HEK293 (cell line): ENCODE measurements around the gene CATSPERD.

Experiments used
- GLI4 ChIP-seq: fragments of 450-650 bp; formaldehyde crosslinking; IDR thresholded peaks from 2 replicates; pipeline ENCODE4 v1.5.1; 2016; ENCODE audit warnings: missing biosample characterization, missing genetic modification characterization
- HOXD13 ChIP-seq: sonication (generic); formaldehyde crosslinking; IDR thresholded peaks from 2 replicates; pipeline ENCODE4 v1.8.0; 2022; ENCODE audit warnings: missing genetic modification reagents, borderline replicate concordance
- KLF1 ChIP-seq: fragments of 450-650 bp; formaldehyde crosslinking; IDR thresholded peaks from 2 replicates; pipeline ENCODE4 v1.5.1; 2016; ENCODE audit warnings: missing biosample characterization, missing genetic modification characterization
- KLF16 ChIP-seq: fragments of 450-650 bp; formaldehyde crosslinking; IDR thresholded peaks from 2 replicates; pipeline ENCODE4 v1.5.1; 2017; ENCODE audit warnings: missing biosample characterization, missing genetic modification characterization
- SP2 ChIP-seq: fragments of 450-650 bp; formaldehyde crosslinking; IDR thresholded peaks from 2 replicates; pipeline ENCODE4 v1.5.1; 2016; ENCODE audit warnings: missing biosample characterization, missing genetic modification characterization
- SP3 ChIP-seq: fragments of 450-650 bp; formaldehyde crosslinking; IDR thresholded peaks from 2 replicates; pipeline ENCODE4 v1.5.1; 2016; ENCODE audit warnings: missing biosample characterization, missing genetic modification characterization
- YY1 ChIP-seq: fragments of 450-650 bp; formaldehyde crosslinking; IDR thresholded peaks from 2 replicates; pipeline ENCODE4 v1.5.1; 2018; ENCODE audit warnings: missing biosample characterization, missing genetic modification characterization
- ZBTB17 ChIP-seq: fragments of 450-650 bp; formaldehyde crosslinking; IDR thresholded peaks from 2 replicates; pipeline ENCODE4 v1.5.1; 2016; ENCODE audit warnings: missing biosample characterization, missing genetic modification characterization
- ZBTB7A ChIP-seq: fragments of 450-650 bp; formaldehyde crosslinking; IDR thresholded peaks from 2 replicates; pipeline ENCODE4 v1.5.1; 2016; ENCODE audit warnings: low read depth, missing biosample characterization, missing genetic modification characterization
- ZFP41 ChIP-seq: fragments of 450-650 bp; formaldehyde crosslinking; IDR thresholded peaks from 2 replicates; pipeline ENCODE4 v1.5.1; 2016; ENCODE audit warnings: missing biosample characterization, missing genetic modification characterization, borderline replicate concordance
- ZFP69B ChIP-seq: fragments of 450-650 bp; formaldehyde crosslinking; IDR thresholded peaks from 2 replicates; pipeline ENCODE4 v1.5.1; 2016; ENCODE audit warnings: missing biosample characterization, missing genetic modification characterization
- ZIC2 ChIP-seq: fragments of 450-650 bp; formaldehyde crosslinking; IDR thresholded peaks from 2 replicates; pipeline ENCODE4 v1.5.1; 2016; ENCODE audit warnings: missing biosample characterization, missing genetic modification characterization
- ZNF10 ChIP-seq: fragments of 450-650 bp; formaldehyde crosslinking; IDR thresholded peaks from 2 replicates; pipeline ENCODE4 v1.5.1; 2017; ENCODE audit warnings: missing biosample characterization, missing genetic modification characterization
- ZNF133 ChIP-seq: fragments of 450-650 bp; formaldehyde crosslinking; IDR thresholded peaks from 2 replicates; pipeline ENCODE4 v1.5.1; 2016; ENCODE audit warnings: missing biosample characterization, missing genetic modification characterization
- ZNF157 ChIP-seq: fragments of 450-650 bp; formaldehyde crosslinking; IDR thresholded peaks from 2 replicates; pipeline ENCODE4 v1.5.1; 2016; ENCODE audit warnings: missing biosample characterization, missing genetic modification characterization
- ZNF324 ChIP-seq: fragments of 450-650 bp; formaldehyde crosslinking; IDR thresholded peaks from 2 replicates; pipeline ENCODE4 v1.5.1; 2016; ENCODE audit warnings: missing biosample characterization, missing genetic modification characterization
- ZNF335 ChIP-seq: fragments of 450-650 bp; formaldehyde crosslinking; conservative IDR thresholded peaks from 2 replicates; pipeline ENCODE4 v1.5.1; 2016; ENCODE audit warnings: missing biosample characterization, missing genetic modification characterization
- ZNF391 ChIP-seq: fragments of 450-650 bp; formaldehyde crosslinking; IDR thresholded peaks from 2 replicates; pipeline ENCODE4 v1.5.1; 2016; ENCODE audit warnings: low read depth, missing biosample characterization, missing genetic modification characterization, borderline replicate concordance
- ZNF501 ChIP-seq: fragments of 450-650 bp; formaldehyde crosslinking; IDR thresholded peaks from 2 replicates; pipeline ENCODE4 v1.5.1; 2016; ENCODE audit warnings: missing biosample characterization, missing genetic modification characterization
- ZNF521 ChIP-seq: fragments of 450-650 bp; formaldehyde crosslinking; IDR thresholded peaks from 2 replicates; pipeline ENCODE4 v1.5.1; 2017; ENCODE audit warnings: missing biosample characterization, mild to moderate bottlenecking, missing genetic modification characterization
- ZNF558 ChIP-seq: fragments of 450-650 bp; formaldehyde crosslinking; IDR thresholded peaks from 2 replicates; pipeline ENCODE4 v1.5.1; 2016; ENCODE audit warnings: missing biosample characterization, missing genetic modification characterization
- ZNF585B ChIP-seq: fragments of 450-650 bp; formaldehyde crosslinking; IDR thresholded peaks from 2 replicates; pipeline ENCODE4 v1.5.1; 2016; ENCODE audit warnings: missing biosample characterization, missing genetic modification characterization
- ZNF600 ChIP-seq: fragments of 450-650 bp; formaldehyde crosslinking; IDR thresholded peaks from 2 replicates; pipeline ENCODE4 v1.5.1; 2016; ENCODE audit warnings: missing biosample characterization, missing genetic modification characterization
- ZNF623 ChIP-seq: fragments of 450-650 bp; formaldehyde crosslinking; IDR thresholded peaks from 2 replicates; pipeline ENCODE4 v1.5.1; 2016; ENCODE audit warnings: missing biosample characterization, missing genetic modification characterization
- ZNF629 ChIP-seq: fragments of 450-650 bp; formaldehyde crosslinking; IDR thresholded peaks from 2 replicates; pipeline ENCODE4 v1.5.1; 2017; ENCODE audit warnings: missing biosample characterization, missing genetic modification characterization
- ZNF677 ChIP-seq: fragments of 450-650 bp; IDR thresholded peaks from 2 replicates; pipeline ENCODE4 v1.5.0; 2018; ENCODE audit warnings: missing biosample characterization, mild to moderate bottlenecking, missing genetic modification characterization, moderate library complexity
- ZNF76 ChIP-seq: fragments of 450-650 bp; formaldehyde crosslinking; IDR thresholded peaks from 2 replicates; pipeline ENCODE4; 2016; ENCODE audit warnings: low read depth, missing biosample characterization, missing genetic modification characterization, borderline replicate concordance
- ZSCAN23 ChIP-seq: fragments of 450-650 bp; formaldehyde crosslinking; IDR thresholded peaks from 2 replicates; pipeline ENCODE4 v1.5.1; 2016; ENCODE audit warnings: missing biosample characterization, missing genetic modification characterization
- TF ChIP-seq, protein P1 (sequence below): fragments of 450-650 bp; formaldehyde crosslinking; IDR thresholded peaks from 2 replicates; pipeline ENCODE4 v1.5.1; 2016; ENCODE audit warnings: missing biosample characterization, missing genetic modification characterization, borderline replicate concordance
- TF ChIP-seq, protein P2 (sequence below): fragments of 450-650 bp; formaldehyde crosslinking; IDR thresholded peaks from 2 replicates; pipeline ENCODE4 v1.5.1; 2017; ENCODE audit warnings: missing biosample characterization, missing genetic modification characterization
- TF ChIP-seq, protein P3 (sequence below): fragments of 450-650 bp; formaldehyde crosslinking; IDR thresholded peaks from 2 replicates; pipeline ENCODE4 v1.5.1; 2016; ENCODE audit warnings: missing biosample characterization, missing genetic modification characterization, low read depth
- TF ChIP-seq, protein P4 (sequence below): fragments of 450-650 bp; formaldehyde crosslinking; IDR thresholded peaks from 2 replicates; pipeline ENCODE4 v1.5.1; 2016; ENCODE audit warnings: missing biosample characterization, missing genetic modification characterization
- TF ChIP-seq, protein P5 (sequence below): fragments of 450-650 bp; formaldehyde crosslinking; IDR thresholded peaks from 2 replicates; pipeline ENCODE4 v1.5.1; 2016; ENCODE audit warnings: missing biosample characterization, missing genetic modification characterization
- TF ChIP-seq, protein P6 (sequence below): fragments of 450-650 bp; formaldehyde crosslinking; IDR thresholded peaks from 2 replicates; pipeline ENCODE4 v1.5.1; 2016; ENCODE audit warnings: missing biosample characterization, missing genetic modification characterization

CATSPERD gene

DNA sequence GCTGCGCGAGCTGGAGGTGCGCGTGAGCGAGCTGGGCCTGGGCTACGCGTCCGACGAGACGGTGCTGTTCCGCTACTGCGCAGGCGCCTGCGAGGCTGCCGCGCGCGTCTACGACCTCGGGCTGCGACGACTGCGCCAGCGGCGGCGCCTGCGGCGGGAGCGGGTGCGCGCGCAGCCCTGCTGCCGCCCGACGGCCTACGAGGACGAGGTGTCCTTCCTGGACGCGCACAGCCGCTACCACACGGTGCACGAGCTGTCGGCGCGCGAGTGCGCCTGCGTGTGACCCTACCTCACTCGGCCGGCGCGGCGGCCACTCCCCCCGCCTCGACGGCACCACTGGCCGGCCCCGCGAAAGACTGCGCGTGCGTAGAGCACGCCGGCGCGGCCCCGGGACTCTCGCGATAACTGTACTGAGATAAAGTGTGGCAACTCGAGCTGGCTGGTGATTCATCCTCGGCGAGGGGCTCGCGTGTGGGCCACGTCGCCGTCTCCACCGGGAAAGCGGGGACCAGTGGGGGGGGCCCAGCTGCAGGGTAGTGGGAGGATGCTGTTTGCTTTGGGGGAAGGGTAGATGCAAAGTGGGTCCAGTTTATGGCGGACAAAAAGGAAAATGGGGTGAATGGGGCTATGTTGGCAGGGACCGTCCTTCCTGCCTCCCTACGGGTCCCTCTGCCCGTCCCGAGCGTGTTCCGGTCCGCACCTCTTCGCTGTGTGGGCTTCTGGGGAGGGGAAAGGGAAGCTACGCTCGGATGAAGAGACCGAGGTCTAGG, 107.6 kb downstream of the CATSPERD start (continued):
- peak; percentile 56; the same call in 1 of the 2 replicates for TF ChIP-seq ZNF76
- peak; percentile 69 for TF ChIP-seq ZNF629 (tag by site-specific recombination)
- TF ChIP-seq, protein P1, sequence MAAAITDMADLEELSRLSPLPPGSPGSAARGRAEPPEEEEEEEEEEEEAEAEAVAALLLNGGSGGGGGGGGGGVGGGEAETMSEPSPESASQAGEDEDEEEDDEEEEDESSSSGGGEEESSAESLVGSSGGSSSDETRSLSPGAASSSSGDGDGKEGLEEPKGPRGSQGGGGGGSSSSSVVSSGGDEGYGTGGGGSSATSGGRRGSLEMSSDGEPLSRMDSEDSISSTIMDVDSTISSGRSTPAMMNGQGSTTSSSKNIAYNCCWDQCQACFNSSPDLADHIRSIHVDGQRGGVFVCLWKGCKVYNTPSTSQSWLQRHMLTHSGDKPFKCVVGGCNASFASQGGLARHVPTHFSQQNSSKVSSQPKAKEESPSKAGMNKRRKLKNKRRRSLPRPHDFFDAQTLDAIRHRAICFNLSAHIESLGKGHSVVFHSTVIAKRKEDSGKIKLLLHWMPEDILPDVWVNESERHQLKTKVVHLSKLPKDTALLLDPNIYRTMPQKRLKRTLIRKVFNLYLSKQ: no peak
- TF ChIP-seq, protein P2, sequence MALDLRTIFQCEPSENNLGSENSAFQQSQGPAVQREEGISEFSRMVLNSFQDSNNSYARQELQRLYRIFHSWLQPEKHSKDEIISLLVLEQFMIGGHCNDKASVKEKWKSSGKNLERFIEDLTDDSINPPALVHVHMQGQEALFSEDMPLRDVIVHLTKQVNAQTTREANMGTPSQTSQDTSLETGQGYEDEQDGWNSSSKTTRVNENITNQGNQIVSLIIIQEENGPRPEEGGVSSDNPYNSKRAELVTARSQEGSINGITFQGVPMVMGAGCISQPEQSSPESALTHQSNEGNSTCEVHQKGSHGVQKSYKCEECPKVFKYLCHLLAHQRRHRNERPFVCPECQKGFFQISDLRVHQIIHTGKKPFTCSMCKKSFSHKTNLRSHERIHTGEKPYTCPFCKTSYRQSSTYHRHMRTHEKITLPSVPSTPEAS (tag by site-specific recombination): 0 out of 2 replicates have a peak, but pooled peaks have one; percentile 37
- TF ChIP-seq ZBTB17: peak; percentile 68
- peak; percentile 47; the same call in 1 of the 2 replicates for TF ChIP-seq ZIC2 (tag by site-specific recombination)
- 0 out of 2 replicates have a peak, but pooled peaks have one; percentile 25 for TF ChIP-seq ZNF157
- peak; percentile 92 for TF ChIP-seq KLF16 (tag by site-specific recombination)
- TF ChIP-seq ZNF600 (tag by site-specific recombination): peak; percentile 86
- peak; percentile 80; the same call in 1 of the 2 replicates for TF ChIP-seq GLI4 (tag by site-specific recombination)
- no peak for TF ChIP-seq ZFP41 (tag by site-specific recombination)
- TF ChIP-seq ZNF501 (tag by site-specific recombination): peak; percentile 87
- TF ChIP-seq KLF1 (tag by site-specific recombination): 0 out of 2 replicates have a peak, but pooled peaks have one; percentile 60
- TF ChIP-seq YY1 (tag by site-specific recombination): no peak; the same call in 1 of the 2 replicates
- peak; percentile 90 for TF ChIP-seq ZNF324
- TF ChIP-seq ZBTB7A (tag by site-specific recombination): peak; percentile 84
- no peak for TF ChIP-seq ZNF133 (tag by site-specific recombination)
- TF ChIP-seq, protein P3, sequence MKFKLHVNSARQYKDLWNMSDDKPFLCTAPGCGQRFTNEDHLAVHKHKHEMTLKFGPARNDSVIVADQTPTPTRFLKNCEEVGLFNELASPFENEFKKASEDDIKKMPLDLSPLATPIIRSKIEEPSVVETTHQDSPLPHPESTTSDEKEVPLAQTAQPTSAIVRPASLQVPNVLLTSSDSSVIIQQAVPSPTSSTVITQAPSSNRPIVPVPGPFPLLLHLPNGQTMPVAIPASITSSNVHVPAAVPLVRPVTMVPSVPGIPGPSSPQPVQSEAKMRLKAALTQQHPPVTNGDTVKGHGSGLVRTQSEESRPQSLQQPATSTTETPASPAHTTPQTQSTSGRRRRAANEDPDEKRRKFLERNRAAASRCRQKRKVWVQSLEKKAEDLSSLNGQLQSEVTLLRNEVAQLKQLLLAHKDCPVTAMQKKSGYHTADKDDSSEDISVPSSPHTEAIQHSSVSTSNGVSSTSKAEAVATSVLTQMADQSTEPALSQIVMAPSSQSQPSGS (tag by site-specific recombination): peak; percentile 20; the same call in 1 of the 2 replicates
- TF ChIP-seq SP3 (tag by site-specific recombination): peak; percentile 36; the same call in 1 of the 2 replicates
- no peak for TF ChIP-seq HOXD13 (CRISPR knock-in tag)
- TF ChIP-seq ZNF521 (tag by site-specific recombination): no peak
- TF ChIP-seq ZNF585B: no peak
- TF ChIP-seq ZSCAN23: peak; percentile 73; the same call in 1 of the 2 replicates
- TF ChIP-seq ZNF558 (tag by site-specific recombination): no peak
- peak; percentile 93; the same call in 1 of the 2 replicates for TF ChIP-seq ZNF391 (tag by site-specific recombination)
- TF ChIP-seq, protein P4, sequence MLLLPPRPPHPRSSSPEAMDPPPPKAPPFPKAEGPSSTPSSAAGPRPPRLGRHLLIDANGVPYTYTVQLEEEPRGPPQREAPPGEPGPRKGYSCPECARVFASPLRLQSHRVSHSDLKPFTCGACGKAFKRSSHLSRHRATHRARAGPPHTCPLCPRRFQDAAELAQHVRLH (tag by site-specific recombination): peak; percentile 73; the same call in 1 of the 2 replicates
- TF ChIP-seq ZNF10 (tag by site-specific recombination): no peak; the same call in 1 of the 2 replicates
- peak; percentile 42 for TF ChIP-seq SP2 (tag by site-specific recombination)
- 0 out of 2 replicates have a peak, but pooled peaks have one; percentile 19 for TF ChIP-seq ZNF623 (tag by site-specific recombination)
- TF ChIP-seq, protein P5, sequence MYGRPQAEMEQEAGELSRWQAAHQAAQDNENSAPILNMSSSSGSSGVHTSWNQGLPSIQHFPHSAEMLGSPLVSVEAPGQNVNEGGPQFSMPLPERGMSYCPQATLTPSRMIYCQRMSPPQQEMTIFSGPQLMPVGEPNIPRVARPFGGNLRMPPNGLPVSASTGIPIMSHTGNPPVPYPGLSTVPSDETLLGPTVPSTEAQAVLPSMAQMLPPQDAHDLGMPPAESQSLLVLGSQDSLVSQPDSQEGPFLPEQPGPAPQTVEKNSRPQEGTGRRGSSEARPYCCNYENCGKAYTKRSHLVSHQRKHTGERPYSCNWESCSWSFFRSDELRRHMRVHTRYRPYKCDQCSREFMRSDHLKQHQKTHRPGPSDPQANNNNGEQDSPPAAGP (tag by site-specific recombination): peak; percentile 95
- TF ChIP-seq, protein P6, sequence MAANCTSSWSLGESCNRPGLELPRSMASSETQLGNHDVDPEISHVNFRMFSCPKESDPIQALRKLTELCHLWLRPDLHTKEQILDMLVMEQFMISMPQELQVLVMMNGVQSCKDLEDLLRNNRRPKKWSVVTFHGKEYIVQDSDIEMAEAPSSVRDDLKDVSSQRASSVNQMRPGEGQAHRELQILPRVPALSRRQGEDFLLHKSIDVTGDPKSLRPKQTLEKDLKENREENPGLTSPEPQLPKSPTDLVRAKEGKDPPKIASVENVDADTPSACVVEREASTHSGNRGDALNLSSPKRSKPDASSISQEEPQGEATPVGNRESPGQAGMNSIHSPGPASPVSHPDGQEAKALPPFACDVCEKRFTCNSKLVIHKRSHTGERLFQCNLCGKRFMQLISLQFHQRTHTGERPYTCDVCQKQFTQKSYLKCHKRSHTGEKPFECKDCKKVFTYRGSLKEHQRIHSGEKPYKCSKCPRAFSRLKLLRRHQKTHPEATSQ (tag by site-specific recombination): 0 out of 2 replicates have a peak, but pooled peaks have one; percentile 52
- TF ChIP-seq ZNF677 (tag by site-specific recombination): 0 out of 2 replicates have a peak, but pooled peaks have one; percentile 50
- TF ChIP-seq ZFP69B: peak; percentile 92
- peak; percentile 39 for TF ChIP-seq ZNF335 (tag by site-specific recombination)
